ENCODE data around the gene CPN2. TPM values are rescaled to one million over a fixed set of nuclear protein-coding genes. Genes with fewer than 3 reads are reported as not detected.
A peak's percentile ranks its signal among the peaks of the same experiment; 100 is the strongest.

Gene CPN2
- total and polyA plus RNA-seq, 2 of the 13 experiments (the other 11 are each of a cell fraction or from before 2014, with no cell fraction given), result 26.7 to 27.7 TPM

GRCh38 chr3:194369522-194370279 lies 18.6 kb upstream of the CPN2 start, which contains the start of gene LRRC15 (continued):
- 0 out of 2 replicates have a peak, but pooled peaks have one; percentile 13 for TF ChIP-seq GABPB1 (CRISPR knock-in tag; IDR thresholded peaks at IDR 0.05)
- 0 out of 2 replicates have a peak, but pooled peaks have one; percentile 40 for TF ChIP-seq KDM2A (CRISPR knock-in tag; IDR thresholded peaks at IDR 0.05; ENCODE audit: borderline replicate concordance, low read depth)
- TF ChIP-seq MEF2D (CRISPR knock-in tag; IDR thresholded peaks at IDR 0.05), result no peak
- peak; percentile 83 for TF ChIP-seq FOSL2 (CRISPR knock-in tag; IDR thresholded peaks at IDR 0.05)
- no peak for TF ChIP-seq ZNF34 (CRISPR knock-in tag; IDR thresholded peaks at IDR 0.05; ENCODE audit: borderline replicate concordance)
- peak; percentile 78 for TF ChIP-seq TEAD3 (CRISPR knock-in tag; optimal IDR thresholded peaks at IDR 0.05; ENCODE audit: borderline replicate concordance)

- ATAC-seq (peak; percentile 38), DNase-seq (ENCODE audit: low spot score) (no peak), FAIRE-seq (no peak)
- Histone ChIP-seq H4K20me1 (ENCODE audit: insufficient read depth, low read length) (no peaks in the 10 kb centered on the region), H3K27ac (ENCODE audit: extremely low read length, insufficient read depth, low read length) (no peak overlapping the region), H3K9me3 (ENCODE audit: low read length) (no peaks in the 10 kb centered on the region), H3K36me3 (replicated peaks in 1 of 2; ENCODE audit: control insufficient read depth in 1 of 2, insufficient read depth in 2 of 2, low read length in 2 of 2) (no peaks in the 10 kb centered on the region), H3K4me2 (ENCODE audit: low read depth, low read length) (no peak overlapping the region), H3K4me3 (replicated peaks in 1 of 3; ENCODE audit: insufficient read depth in 1 of 3, low read depth in 2 of 3, low read length in 3 of 3) (no peak overlapping the region), H3K4me1 (ENCODE audit: insufficient read depth, low read length) (peaks cover 14% of the 10 kb centered on the region), H2AFZ (ENCODE audit: low read length) (no peak overlapping the region), H3K27me3 (ENCODE audit: control insufficient read depth in 1 of 2, insufficient read depth in 2 of 2, low read length in 2 of 2) (peaks cover 13 to 78% of the 10 kb centered on the region in 2 experiments; a peak in 4 of 5 replicates), H3K9ac (ENCODE audit: insufficient read depth, low read depth, low read length) (no peak overlapping the region), H3K79me2 (ENCODE audit: insufficient read depth, low read length) (no peaks in the 10 kb centered on the region)
- CTCF ChIA-PET (ENCODE audit: low intra/inter-chr PET ratio, low total read pairs), result no interaction called here
- intact Hi-C loops (cut with micrococcal nuclease; ENCODE audit: unreplicated experiment) (loop anchor here (2.0 kb wide), 1 partner anchor 36 kb away; no protein-coding TSS in a partner anchor), in situ Hi-C loops (cut with HindIII; ENCODE audit: extremely low pct_ligation_motif_present, low pct_unique_long_range_greater_than_20kb) (no loop called here)
- POLR2A ChIA-PET, result no interaction called here
- BruUV-seq (replicated peaks), result no TSS peak
- no peak for TF ChIP-seq ZBTB34 (CRISPR knock-in tag; IDR thresholded peaks at IDR 0.05)
- no peak for TF ChIP-seq ZNF232 (CRISPR knock-in tag; IDR thresholded peaks at IDR 0.05; ENCODE audit: borderline replicate concordance)
- TF ChIP-seq BRD4 (CRISPR knock-in tag; IDR thresholded peaks at IDR 0.05), result no peak
- WGBS (ENCODE audit: low lambda C conversion rate), result 64% methylated on average over 3 of the region's 6 CpGs
Measured at GRCh38 chr3:194368918-194369317, 17.8 kb upstream of the CPN2 start.
